Measurements from ENCODE around the gene LOXL1. TPM values are rescaled to one million over a fixed set of nuclear protein-coding genes. Genes with fewer than 3 reads are reported as not detected.

LOXL1 gene
- total RNA-seq, 4 donors from 2014 or later: 4.9 to 11.2 (median 5.7) TPM

- H3K9me3 ChIP-seq: no peaks in the 10 kb centered on the region
- H3K27me3 ChIP-seq: no peaks in the 10 kb centered on the region
- TF ChIP-seq CTCF (IDR thresholded peaks at IDR 0.05 in 4 of 5, conservative IDR thresholded peaks at IDR 0.05 in 1 of 5) (no peak), POLR2A (IDR thresholded peaks at IDR 0.05) (no peak)
- in situ Hi-C loops (cut with MboI; ENCODE audit: low sequenced_read_pairs in 4 of 4) (loop anchor here in 2 of 4 donors (10.0 to 25.0 kb wide), 2 partner anchors 56 to 473 kb away; partner anchors contain the start of gene UBL7 (in 1 of the 2)), intact Hi-C loops (cut with DNase I; ENCODE audit: low total_unique reads) (no loop called here)
- no peak for ATAC-seq
- peak in 1 of 2 donors; percentile 48 for DNase-seq
- H3K36me3 ChIP-seq: peaks cover 0 to 16% of the 10 kb centered on the region in 2 donors
- H3K27ac ChIP-seq: peak overlapping the region; percentile 88 to 94 (median 90)
- H3K4me3 ChIP-seq: no peak overlapping the region
- H3K4me1 ChIP-seq: peaks cover 61 to 85% of the 10 kb centered on the region in 2 donors
These were observed 62.9 kb downstream of the LOXL1 start for GRCh38 chr15:73989001-73989798.

- Histone ChIP-seq H3K27me3 (no peaks in the 10 kb centered on the region), H3K27ac (peak overlapping the region; percentile 88 to 94 (median 90)), H3K36me3 (peaks cover 0 to 12% of the 10 kb centered on the region in 2 donors), H3K9me3 (no peaks in the 10 kb centered on the region), H3K4me3 (peak overlapping the region in 2 of 4 donors; percentile 89 to 93), H3K4me1 (peaks cover 55 to 76% of the 10 kb centered on the region in 2 donors)
- in situ Hi-C loops (cut with MboI; ENCODE audit: low sequenced_read_pairs in 4 of 4): loop anchor here in 1 of 4 donors (25.0 kb wide), 1 partner anchor 472 kb away; the partner anchor contains the start of gene UBL7
- intact Hi-C loops (cut with DNase I; ENCODE audit: low total_unique reads): loop anchor here (5.0 to 10.0 kb wide), 3 partner anchors 474 to 1462 kb away; partner anchors contain the start of genes ARID3B, SIN3A and UBL7
- DNase-seq: no peak
- TF ChIP-seq CTCF (IDR thresholded peaks at IDR 0.05 in 4 of 5, conservative IDR thresholded peaks at IDR 0.05 in 1 of 5): no peak
- TF ChIP-seq POLR2A (IDR thresholded peaks at IDR 0.05): no peak
- ATAC-seq: no peak
These were observed 64.2 kb downstream of the LOXL1 start for GRCh38 chr15:73990250-73991005.

- intact Hi-C loops (cut with DNase I; ENCODE audit: low total_unique reads) (loop anchor here (5.0 to 10.0 kb wide), 3 partner anchors 474 to 1461 kb away; partner anchors contain the start of genes ARID3B, SIN3A and UBL7), in situ Hi-C loops (cut with MboI; ENCODE audit: low sequenced_read_pairs in 4 of 4) (loop anchor here in 1 of 4 donors (25.0 kb wide), 1 partner anchor 471 kb away; the partner anchor contains the start of gene UBL7)
- ATAC-seq (peak; percentile 23 to 31), DNase-seq (peak in 1 of 2 donors; percentile 67)
- TF ChIP-seq POLR2A (IDR thresholded peaks at IDR 0.05) (no peak), CTCF (IDR thresholded peaks at IDR 0.05 in 4 of 5, conservative IDR thresholded peaks at IDR 0.05 in 1 of 5) (no peak)
- Histone ChIP-seq H3K36me3 (peaks cover 0 to 7% of the 10 kb centered on the region in 2 donors), H3K4me3 (peak overlapping the region; percentile 82 to 96 (median 91)), H3K27ac (peak overlapping the region; percentile 88 to 94 (median 90)), H3K4me1 (peaks cover 58 to 79% of the 10 kb centered on the region in 2 donors), H3K9me3 (no peaks in the 10 kb centered on the region), H3K27me3 (no peaks in the 10 kb centered on the region)
These were observed 65.0 kb downstream of the LOXL1 start for GRCh38 chr15:73991260-73991659.

- Histone ChIP-seq H3K4me1 (peaks cover 65 to 78% of the 10 kb centered on the region in 2 donors), H3K36me3 (peaks cover 0 to 6% of the 10 kb centered on the region in 2 donors), H3K9me3 (no peaks in the 10 kb centered on the region), H3K27me3 (no peaks in the 10 kb centered on the region), H3K27ac (peak within 1 kb of the TSS; percentile 88 to 94 (median 90)), H3K4me3 (peak within 1 kb of the TSS; percentile 82 to 96 (median 91))
- in situ Hi-C loops (cut with MboI; ENCODE audit: low sequenced_read_pairs in 4 of 4) (loop anchor here in 1 of 4 donors (25.0 kb wide), 1 partner anchor 470 kb away; the partner anchor contains the start of gene UBL7), intact Hi-C loops (cut with DNase I; ENCODE audit: low total_unique reads) (loop anchor here (5.0 to 10.0 kb wide), 3 partner anchors 473 to 1460 kb away; partner anchors contain the start of genes ARID3B, SIN3A and UBL7)
- peak; percentile 75 to 77 for ATAC-seq
- peak; percentile 81 to 97 (median 96) for TF ChIP-seq CTCF (IDR thresholded peaks at IDR 0.05 in 4 of 5, conservative IDR thresholded peaks at IDR 0.05 in 1 of 5)
- peak; percentile 77 for TF ChIP-seq POLR2A (IDR thresholded peaks at IDR 0.05)
- DNase-seq: peak; percentile 76 to 90
These were observed 65.7 kb downstream of the LOXL1 start, which contains the start of gene STOML1 for GRCh38 chr15:73991726-73992593. TSS of gene STOML1 (minus strand) at chr15:73992295. CDS start at chr15:73992223, 72 bp downstream.
